Activated CD4-positive, alpha-beta T cell treated with anti-CD3 and anti-CD28 coated beads, Interleukin-2, amount 50 U/mL, for 16 hours (primary cell): Measurements from ENCODE around the gene OBSCN.
"Not testable (repeated sequence)": the region's sequence is repeated elsewhere in the genome, so short reads cannot be mapped to it uniquely, and the experiment has no call there.

Experiments
- DNase-seq: peaks from one replicate; pipeline ENCODE4 v3.0.0-alpha.2; 2020

Gene OBSCN

GRCh38 chr1:228188249-228188648 is 19.6 kb upstream of the OBSCN start:
- DNase-seq = not testable (repeated sequence)

GRCh38 chr1:228190182-228190581 is 17.7 kb upstream of the OBSCN start:
- no peak for DNase-seq

GRCh38 chr1:228190778-228191177 is 17.1 kb upstream of the OBSCN start:
- DNase-seq = no peak

- DNase-seq = no peak
Observed at GRCh38 chr1:228194436-228194835, 13.4 kb upstream of the OBSCN start.

- DNase-seq = no peak
Observed at GRCh38 chr1:228194921-228195812, 12.7 kb upstream of the OBSCN start.

- DNase-seq = no peak
Observed at GRCh38 chr1:228197555-228198147, 10.2 kb upstream of the OBSCN start.

GRCh38 chr1:228198977-228199590 is 8.8 kb upstream of the OBSCN start:
- DNase-seq = no peak

- no peak for DNase-seq
Observed at GRCh38 chr1:228204958-228205357, 2.9 kb upstream of the OBSCN start.

- DNase-seq = no peak
Observed at GRCh38 chr1:228205526-228206436, 2.1 kb upstream of the OBSCN start.

- DNase-seq = no peak
Observed at GRCh38 chr1:228206582-228207351, 1.1 kb upstream of the OBSCN start.

GRCh38 chr1:228207381-228207810 is 448 bp upstream of the OBSCN start:
- no peak for DNase-seq

GRCh38 chr1:228208831-228209551 is 1.1 kb downstream of the OBSCN start:
- no peak for DNase-seq

- no peak for DNase-seq
Observed at GRCh38 chr1:228209657-228210056, 1.8 kb downstream of the OBSCN start.

GRCh38 chr1:228210076-228210651 is 2.3 kb downstream of the OBSCN start:
- DNase-seq = no peak

- DNase-seq = no peak
Observed at GRCh38 chr1:228210712-228211530, 3.1 kb downstream of the OBSCN start.

GRCh38 chr1:228211531-228212414 is 3.9 kb downstream of the OBSCN start:
- no peak for DNase-seq

- no peak for DNase-seq
Observed at GRCh38 chr1:228212415-228212965, 4.6 kb downstream of the OBSCN start.
